Stimulated activated CD8-positive, alpha-beta memory T cell treated with anti-CD3 and anti-CD28 coated beads, Interleukin-7, amount 100 ng/mL, for 48 hours (primary cell): ENCODE measurements around the gene FAM222A.

Experiments
- DNase-seq, 2 donors: peaks; one replicate each; pipeline ENCODE4 v3.0.0-alpha.2; 2020; ENCODE audit warnings: low read depth in 1 of 2; ENCODE audit errors: extremely low read depth in 1 of 2

The FAM222A gene

DNA sequence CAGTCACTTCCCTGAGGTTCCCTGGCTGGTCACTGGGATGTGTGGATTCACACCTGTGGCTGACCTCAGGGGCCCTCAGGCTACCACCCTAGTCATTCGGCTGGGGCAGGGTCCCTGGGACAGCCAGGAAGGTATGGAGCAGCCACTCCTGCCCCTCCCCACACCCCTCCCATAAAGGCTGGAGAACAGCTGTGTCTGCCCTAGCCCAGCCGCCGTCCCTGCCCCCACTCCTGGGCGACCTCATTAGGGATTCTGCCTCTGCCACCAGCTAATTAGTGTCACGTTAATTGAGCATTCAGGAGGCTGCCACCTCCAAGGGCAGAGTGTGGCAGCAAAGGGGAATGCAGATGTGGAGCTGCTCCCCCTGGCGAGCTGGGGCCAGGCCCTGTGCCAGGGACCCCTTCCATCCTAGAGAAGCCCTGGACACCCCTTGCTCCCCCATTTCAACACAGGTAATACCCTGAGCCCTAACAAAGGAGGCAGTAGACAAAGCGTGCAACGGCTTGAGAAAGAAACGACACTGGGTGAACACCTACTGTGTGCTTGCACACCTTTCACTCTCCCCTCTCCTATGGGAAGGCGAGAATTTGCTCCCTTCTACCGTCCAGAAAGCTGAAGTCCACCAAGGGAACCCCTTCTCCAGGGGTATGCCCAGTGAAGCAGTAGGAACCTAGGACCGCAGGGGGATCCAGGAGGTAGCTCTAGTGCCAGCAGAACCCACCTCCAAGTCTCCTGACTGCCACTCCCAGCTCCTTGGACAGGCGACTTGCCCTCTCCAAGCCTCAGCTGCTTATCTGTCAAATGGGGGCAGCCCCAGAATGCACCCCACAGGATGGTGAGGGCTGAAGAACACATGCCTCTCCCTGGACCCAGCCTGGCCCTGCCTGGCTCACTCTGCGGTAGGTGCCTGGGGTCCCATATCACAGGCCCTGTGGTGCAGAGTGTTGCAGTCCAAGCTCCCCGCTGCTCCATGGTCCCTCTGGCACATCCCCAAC lies 45.1 kb downstream of the FAM222A start:
- DNase-seq, result no peak

DNA sequence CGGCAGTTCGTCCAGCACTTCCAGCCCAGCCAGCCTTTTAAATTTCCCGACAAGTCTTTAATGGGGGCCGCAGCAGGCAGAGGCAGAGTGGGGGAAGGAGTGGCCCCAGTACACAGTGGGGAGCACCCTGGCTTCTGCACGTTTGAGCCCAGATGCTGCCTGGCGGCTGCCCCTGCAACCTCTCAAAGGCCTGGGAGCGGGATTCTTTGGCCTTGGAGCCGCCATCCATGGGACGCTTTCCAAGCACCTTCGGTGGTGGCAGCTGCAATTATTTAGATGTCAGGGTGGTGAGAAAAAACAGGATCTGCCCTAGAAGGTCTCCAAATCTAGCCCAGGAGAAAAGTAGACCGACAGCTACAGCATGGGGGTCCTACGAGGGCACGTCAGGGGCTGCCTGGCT lies 46.0 kb downstream of the FAM222A start:
- DNase-seq, result no peak

DNA sequence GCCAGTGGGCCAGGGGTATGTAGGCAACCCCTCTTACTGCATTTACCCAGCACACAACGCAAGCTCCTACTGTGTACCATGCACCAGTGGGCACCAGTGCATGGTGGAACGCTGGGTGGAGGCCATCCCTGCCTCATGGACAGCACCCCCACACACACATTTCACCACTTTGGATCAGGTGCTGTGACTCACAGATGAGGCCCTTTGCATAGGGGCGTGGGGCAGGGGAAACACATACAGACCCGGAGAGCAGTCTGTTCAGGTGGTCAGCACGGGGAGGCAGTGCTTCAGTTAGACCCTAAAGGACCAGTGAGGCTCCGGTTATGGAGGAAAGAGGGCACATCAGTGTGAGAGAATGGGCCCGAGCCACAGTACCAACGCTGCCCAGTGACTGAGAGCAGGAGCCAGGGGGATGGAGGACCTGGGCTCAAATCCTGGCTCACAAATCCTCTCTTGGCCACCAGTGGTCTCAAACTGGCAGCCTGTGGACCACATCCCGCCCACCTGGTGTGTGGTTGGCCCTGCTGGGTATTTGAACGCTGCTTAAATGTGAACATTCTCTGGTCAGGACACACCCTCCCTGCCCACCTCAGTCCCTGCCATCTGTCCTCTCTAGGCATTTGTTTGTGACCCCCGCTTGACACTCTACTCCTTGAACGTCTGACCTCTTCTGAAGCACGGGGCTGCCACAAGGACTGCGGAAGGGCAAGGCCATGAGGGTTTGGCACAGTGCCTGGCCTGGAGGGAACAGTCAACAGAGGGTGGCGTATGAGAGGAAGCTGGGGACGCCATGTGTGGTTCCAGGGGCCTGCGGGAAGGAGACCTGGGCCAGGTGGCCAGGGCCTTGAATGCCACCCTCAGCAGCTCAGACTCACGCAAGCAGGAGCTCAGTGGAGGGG lies 46.7 kb downstream of the FAM222A start:
- no peak for DNase-seq

DNA sequence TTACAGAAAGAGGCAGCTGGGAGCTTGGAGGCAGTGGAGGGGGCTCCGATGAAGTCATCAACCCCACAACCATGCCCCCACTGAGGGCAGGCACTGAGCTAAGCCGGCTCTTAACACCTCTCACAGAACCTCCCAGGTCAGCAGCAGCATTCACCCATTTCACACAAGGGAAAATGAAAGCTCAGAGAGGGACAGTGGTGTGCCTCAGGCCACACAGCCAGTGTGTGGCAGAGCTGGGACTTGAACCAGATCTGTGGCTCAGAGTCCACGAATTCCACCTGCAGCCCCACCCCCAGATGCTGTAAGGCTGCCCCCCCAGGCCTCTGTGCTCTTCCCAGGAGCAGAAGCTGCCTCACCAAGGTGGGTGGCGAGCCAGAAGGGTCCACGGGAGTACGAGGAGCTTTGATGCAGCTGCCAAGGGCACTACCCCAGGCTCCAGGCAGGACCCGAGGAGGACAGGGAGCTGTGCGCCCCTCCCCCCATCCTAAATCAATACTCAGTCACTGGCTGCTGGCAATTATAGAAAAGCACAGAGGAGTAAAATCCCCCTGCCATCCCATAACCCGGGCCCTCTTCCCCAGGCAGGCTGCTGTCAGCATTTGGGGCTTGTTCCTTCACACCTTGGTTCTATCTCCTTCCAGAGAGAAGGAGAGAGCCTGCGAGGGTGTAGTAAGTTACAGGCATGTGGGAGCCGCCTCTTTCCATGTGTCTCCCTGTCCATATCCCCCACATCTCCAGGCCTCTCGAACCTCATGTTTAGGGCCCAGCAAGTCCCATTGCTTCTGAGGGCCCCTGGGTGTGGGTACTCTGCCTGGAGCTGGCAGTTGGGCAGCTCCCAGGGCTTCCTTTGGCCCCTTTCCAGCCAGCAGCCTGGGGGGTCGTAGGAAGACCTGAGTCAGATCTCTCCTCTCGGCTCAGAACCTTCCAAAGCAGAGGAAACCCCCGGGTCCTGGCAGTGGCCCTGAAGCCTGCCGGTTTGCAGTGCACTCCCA lies 47.6 kb downstream of the FAM222A start:
- DNase-seq, result no peak

DNA sequence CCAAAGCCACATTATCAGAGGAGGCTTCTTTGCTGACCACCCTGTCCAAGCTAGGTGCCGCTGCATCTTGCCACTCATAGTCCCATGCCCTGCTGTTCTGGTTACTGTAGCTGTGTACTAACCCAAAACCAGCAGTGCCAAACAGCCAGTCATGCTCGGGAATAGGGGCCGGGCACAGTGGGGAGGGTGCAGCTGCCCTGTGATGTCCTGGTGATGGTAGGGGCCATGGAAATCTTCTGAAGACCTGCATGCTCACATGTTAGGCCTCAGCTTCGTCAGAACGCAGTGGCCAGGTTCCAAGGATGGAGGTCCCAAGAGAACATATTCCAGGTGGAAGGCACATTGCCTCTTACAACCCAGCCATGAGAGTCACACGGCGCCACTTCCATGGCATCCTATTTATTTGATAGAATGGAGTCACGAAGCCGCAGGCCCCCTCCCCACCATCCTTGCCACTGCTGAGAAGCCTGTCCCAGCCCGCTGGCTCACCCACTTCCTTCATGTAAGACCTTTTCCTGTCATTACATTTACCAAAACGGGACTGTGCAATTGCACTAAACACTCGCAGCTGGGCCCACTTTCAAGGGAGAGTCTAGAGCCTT lies 48.5 kb downstream of the FAM222A start:
- DNase-seq, result no peak

DNA sequence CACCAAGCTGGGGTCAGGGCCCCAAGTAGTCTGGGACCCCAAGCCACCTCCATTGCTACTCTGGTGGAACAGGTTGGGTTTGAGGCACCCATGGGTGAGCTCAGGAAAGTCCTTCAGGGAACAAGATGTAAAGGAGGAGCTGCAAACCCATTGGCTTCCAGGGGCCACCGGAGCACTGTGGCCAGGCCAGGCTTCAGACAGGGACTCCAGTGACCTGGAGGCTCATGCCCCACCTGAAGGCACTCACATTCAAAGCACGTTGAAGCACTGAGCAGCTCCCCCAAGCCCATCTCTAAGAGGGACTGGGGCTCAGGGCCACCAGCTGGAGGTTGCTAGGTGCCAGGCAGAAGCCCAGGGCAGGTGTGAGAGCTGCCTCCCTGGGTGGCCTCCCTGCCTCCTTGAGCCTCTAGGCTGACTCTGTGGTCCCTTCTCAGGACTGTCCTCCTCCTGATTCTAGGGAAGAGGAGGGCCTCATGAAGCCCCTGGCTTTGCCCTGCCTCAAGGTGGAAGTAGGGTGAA lies 49.1 kb downstream of the FAM222A start:
- no peak for DNase-seq

DNA sequence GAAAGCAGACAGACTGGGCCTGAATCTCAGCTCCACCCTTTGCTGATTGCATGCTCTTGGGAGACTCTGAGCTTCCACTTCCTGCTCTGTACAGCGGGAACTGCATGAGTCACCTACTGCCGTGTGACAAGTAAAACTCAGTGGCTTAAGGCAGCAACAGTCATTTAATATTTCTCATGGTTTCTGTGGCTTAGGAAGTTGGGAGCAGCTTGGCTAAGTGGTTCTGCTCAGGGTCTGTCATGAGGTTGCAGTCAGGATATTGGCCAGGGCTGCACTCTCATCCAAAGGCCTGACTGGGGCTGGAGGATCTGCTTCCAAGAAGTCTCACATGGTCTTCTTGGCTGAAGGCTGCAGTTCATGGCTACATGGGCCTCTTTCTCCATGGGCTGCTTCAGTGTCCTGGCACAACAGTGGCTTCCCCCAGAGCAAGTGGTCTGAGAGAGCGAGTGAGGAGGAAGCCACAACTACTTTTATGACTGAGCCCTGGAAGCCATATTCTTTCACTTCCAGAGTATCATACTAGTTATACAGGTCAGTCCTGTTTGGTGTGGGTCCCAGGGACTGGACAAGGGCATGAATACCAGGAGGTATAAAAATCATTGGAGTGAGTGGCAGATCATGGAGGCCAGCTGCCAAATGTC lies 49.7 kb downstream of the FAM222A start:
- DNase-seq, result no peak

DNA sequence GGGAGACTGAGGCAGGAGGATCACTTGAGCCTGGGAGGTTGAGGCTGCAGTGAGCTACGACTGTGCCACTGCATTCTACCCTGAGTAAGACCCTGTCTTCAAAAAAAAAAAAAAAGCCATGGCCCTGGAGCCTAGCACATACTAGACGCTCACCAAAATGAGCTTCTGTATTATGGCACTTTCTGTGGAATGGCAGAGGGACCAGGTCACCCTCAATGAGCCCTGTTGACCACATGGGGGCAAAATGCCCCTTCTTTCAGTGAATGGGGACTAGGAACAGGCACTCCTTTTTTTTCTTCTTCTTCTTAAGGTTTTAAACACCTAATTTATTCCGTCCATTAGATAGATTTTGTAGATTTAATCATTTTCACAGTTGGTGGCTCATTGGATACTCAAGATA lies 50.5 kb downstream of the FAM222A start:
- DNase-seq, result no peak

DNA sequence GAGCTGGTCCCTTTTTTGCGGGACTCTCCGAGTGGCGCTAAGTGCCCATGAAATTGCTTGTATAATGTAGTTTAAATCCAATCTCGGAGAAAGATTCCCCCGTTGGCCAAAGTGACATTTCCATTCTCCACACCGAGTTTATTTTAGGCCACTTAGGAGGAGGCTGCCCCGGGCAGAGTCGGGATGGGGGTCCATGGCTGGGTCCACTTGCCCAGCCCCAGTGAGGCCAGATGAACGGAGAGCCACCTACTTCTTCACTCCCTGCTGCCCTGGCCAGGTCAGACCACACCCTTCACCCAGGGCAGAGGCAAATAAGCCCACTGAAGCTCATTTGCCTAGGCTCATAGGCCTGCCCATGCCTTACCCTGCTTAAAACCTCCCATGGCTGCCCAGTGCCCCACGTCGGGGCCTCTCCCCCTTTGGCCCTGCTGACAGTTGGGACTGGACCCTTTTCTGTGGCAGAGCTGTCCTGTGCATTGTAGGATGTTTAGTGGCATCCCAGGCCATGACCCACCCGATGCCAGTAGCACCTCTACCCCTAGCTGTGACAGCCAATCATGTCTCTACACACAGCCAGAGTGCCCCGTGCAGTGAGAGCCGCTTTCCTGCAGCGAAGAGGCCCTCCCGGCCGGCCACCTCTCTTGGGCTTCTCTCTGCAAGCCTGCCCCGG lies 51.3 kb downstream of the FAM222A start:
- no peak for DNase-seq

DNA sequence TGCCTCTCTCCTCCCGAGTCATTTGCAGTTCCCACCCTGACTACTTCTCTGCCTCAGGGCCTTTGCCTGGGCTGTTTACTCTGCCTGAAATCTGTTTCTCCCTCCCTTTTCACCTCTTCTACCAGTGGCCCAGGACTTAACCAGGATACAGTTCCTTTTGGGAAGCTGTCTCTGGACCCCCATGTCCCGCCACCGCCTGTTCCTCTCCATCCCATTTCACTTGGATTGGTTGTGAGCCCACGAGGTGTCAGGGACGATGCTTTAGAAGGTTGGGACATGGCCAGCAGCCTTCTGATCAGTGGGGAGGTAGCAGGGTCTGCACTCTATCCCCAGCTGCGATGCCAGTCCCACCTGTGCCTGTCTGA lies 51.8 kb downstream of the FAM222A start:
- no peak for DNase-seq

DNA sequence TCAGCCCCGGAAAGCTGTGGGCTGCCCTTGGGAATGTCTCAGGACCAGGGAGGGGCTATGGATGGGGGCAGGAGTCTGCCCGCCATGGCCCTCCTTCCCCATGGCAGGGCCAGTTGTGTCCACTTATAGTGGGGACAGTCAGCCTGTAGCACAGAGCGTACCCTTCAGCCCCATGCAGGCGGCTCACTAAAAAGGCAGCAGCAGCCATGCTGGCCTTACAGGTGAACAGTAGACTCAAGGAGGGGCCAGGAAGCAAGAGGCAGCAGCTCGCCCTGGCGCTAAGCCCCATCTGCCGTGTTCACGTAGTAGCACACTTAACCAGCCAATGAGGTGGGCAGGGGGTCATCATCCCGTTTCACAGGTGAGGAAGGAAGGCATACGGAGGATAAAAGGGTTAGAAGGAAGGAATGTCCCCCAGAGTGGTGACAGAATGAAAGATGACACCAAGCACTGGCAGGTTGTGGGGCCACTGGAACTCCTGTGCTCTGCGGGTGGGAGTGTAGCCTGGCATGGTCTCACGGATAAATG lies 52.7 kb downstream of the FAM222A start:
- no peak for DNase-seq

DNA sequence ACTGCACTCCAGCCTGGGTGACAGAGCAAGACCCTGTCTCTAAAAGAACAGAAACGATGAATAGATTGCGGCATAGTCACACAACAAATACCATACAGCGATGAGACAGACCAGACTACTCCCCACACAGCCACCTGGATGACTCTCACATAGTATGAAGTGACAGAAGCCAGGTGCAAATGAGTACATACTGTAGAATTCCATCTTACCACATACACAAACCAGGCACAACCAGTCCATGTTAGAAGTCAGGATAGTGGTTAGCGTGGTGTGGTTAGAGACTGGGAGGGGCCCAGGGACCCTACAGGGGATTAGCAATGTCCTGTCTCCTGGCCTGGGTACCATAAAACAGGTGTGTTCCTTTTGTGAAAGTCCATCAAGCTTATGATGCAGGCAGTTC lies 53.8 kb downstream of the FAM222A start:
- no peak for DNase-seq

DNA sequence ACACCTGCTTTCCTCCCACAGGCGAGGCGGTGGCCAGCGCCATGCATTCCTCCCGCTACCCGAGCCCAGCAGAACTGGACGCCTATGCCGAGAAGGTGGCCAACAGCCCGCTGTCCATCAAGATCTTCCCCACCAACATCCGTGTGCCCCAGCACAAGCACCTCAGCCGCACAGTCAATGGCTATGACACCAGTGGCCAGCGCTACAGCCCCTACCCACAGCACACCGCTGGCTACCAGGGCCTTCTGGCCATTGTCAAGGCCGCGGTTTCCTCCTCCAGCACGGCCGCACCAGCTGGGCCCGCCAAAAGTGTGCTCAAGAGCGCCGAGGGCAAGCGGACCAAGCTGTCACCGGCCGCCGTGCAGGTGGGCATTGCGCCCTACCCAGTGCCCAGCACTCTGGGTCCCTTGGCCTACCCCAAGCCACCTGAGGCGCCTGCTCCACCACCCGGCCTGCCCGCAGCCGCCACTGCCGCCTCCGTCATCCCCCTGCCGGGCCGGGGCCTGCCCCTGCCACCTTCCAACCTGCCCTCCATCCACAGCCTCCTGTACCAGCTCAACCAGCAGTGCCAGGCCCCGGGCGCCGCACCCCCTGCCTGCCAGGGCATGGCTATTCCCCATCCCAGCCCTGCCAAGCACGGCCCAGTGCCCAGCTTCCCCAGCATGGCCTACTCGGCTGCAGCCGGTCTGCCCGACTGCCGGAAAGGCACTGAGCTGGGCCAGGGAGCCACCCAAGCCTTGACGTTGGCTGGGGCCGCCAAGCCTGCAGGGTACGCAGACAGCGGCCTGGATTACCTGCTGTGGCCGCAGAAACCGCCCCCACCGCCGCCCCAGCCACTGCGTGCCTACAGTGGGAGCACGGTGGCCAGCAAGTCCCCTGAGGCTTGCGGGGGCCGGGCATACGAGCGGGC lies 54.6 kb downstream of the FAM222A start:
- DNase-seq, result no peak

DNA sequence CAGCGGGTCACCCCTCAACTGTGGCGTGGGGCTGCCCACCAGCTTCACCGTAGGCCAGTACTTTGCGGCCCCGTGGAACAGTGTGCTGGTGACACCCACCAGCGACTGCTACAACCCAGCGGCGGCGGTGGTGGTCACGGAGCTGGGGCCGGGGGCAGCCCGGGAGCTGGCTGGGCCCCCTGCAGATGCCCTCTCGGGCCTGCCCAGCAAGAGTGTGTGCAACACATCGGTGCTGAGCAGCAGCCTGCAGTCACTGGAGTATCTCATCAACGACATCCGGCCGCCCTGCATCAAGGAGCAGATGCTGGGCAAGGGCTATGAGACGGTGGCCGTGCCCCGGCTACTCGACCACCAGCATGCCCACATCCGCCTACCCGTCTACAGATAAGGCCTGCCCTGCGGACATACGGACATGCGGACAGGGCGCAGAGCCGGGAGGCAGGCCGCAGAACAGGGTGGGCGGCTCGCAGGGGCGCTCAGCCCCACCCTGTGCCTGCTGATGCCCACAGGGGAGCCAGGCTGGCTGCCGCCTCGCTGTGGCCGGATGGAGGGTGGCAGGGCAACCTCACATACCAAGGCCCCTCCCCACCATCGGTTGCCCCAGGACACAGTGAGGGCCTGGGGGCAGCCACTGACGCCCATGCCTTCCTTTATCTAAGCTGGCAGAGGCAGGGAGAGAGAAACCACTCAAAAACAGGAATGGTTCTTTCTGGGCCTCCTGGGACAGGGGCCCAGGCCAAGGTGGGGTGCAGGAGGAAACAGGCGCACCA lies 55.5 kb downstream of the FAM222A start:
- no peak for DNase-seq

DNA sequence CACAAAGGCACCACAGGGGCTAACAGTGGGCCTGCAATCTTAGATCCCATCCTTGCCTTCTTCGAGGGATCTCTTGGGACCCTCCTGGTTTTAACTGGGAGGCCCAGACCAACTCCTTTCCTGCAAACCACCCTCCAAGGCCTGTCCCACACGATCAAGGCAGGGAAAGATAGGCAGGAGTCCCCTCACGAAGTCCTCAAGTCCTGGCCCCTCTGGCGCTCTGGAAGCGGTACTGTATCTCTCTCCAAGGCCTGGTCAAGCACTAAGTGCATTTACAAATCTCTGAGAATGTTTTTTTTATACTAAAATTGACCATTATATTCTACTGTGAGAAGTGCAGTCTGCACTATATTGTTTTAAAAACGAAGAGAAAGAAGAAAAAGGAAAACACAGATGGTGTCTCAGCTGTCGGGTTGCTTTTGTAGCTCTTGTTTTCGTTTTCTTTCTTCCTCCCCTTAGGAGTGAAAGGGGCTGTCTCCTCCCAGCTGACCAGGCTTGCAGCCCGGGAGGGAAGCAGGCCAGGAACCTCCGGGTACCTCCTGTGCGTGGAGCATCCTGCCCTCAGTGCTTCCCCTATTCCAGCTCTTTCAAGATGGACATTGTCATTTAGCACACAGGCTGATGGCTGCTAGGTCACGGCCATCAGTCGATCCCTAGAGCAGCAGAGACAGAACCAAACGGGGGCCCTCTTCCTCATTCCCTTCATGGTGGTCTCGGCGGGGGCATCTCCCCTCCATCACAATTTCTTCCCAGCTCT lies 56.7 kb downstream of the FAM222A start:
- no peak for DNase-seq
